Panc1 (cell line): Measurements from ENCODE around the gene ARL5A. TPM values are rescaled to one million over a fixed set of nuclear protein-coding genes. Genes with fewer than 3 reads are reported as not detected.

ENCODE experiments used
- ATAC-seq: fragments of 200-7000 bp; cut with Tn5 transposase; 2 replicates; pipeline ENCODE4 v1.9.1; 2020; ENCODE audit warnings: mild to moderate bottlenecking, moderate library complexity
- BruUV-seq: library from RNA; stranded (reverse); fragments of 400-500 nt; replicated peaks from 2 replicates; lab custom pipeline; 2021; lab: Mats Ljungman, UMichigan
- CTCF ChIA-PET: fragments of 300-600 bp; sonication (Branson Sonifier 250); formaldehyde crosslinking; loops from one replicate; lab custom pipeline; 2022; ENCODE audit warnings: antibody characterized with exemption; lab: Charles Lee
- POLR2A ChIA-PET: fragments of 300-600 bp; sonication (Branson Sonifier 250); formaldehyde crosslinking; loops from one replicate; lab custom pipeline; 2022; ENCODE audit warnings: antibody characterized with exemption; lab: Charles Lee
- DNase-seq: peaks from one replicate; pipeline ENCODE4 v3.0.0-alpha.2; 2010; ENCODE audit warnings: low read depth, low spot score
- H3K27ac ChIP-seq: 2 replicates; pipeline ENCODE4 v1.5.1; 2011; ENCODE audit warnings: mild to moderate bottlenecking, low read length, inconsistent platforms
- H3K27me3 ChIP-seq: fragments of 200-500 bp; sonication (Bioruptor generic); 2 replicates; pipeline ENCODE4 v1.6.0; 2014; ENCODE audit warnings: low read length, inconsistent platforms; ENCODE audit not compliant: control insufficient read depth, insufficient read depth
- H3K36me3 ChIP-seq: fragments of 200-500 bp; sonication (Bioruptor generic); 2 replicates; pipeline ENCODE4 v1.5.1; 2014; ENCODE audit warnings: inconsistent platforms, mild to moderate bottlenecking, low read length, moderate library complexity; ENCODE audit not compliant: control insufficient read depth, insufficient read depth
- H3K4me1 ChIP-seq: 2 replicates; pipeline ENCODE4 v1.5.1; 2011; ENCODE audit warnings: inconsistent platforms, mild to moderate bottlenecking, low read length, moderate library complexity; ENCODE audit not compliant: control insufficient read depth, insufficient read depth
- H3K4me3 ChIP-seq, 2 experiments: 2 replicates each; pipeline ENCODE4 v1.5.1; 2011 to 2012; ENCODE audit warnings: low read depth in 2 of 2, low read length in 2 of 2, mild to moderate bottlenecking in 2 of 2, inconsistent platforms in 1 of 2, moderate library complexity in 1 of 2
- H3K9me3 ChIP-seq: fragments of 200-500 bp; sonication (Bioruptor generic); 2 replicates; pipeline ENCODE4 v1.5.1; 2014; ENCODE audit warnings: low read depth, mild to moderate bottlenecking, inconsistent platforms, low read length, moderate library complexity; ENCODE audit not compliant: control insufficient read depth, insufficient read depth
- CTCF ChIP-seq: fragments of 450-650 bp; IDR thresholded peaks from 2 replicates; pipeline ENCODE4 v1.5.1; 2017; ENCODE audit warnings: mild to moderate bottlenecking
- POLR2AphosphoS5 ChIP-seq: IDR thresholded peaks from 2 replicates; pipeline ENCODE4 v1.6.1; 2012; ENCODE audit warnings: mild to moderate bottlenecking, low read depth, low read length, moderate library complexity
- REST ChIP-seq, 2 experiments: IDR thresholded peaks; 2 replicates each; pipeline ENCODE4 v1.6.1; 2011 to 2012; ENCODE audit warnings: low read depth in 2 of 2, control low read depth in 1 of 2, low read length in 1 of 2, mild to moderate bottlenecking in 1 of 2, moderate library complexity in 1 of 2; ENCODE audit not compliant: insufficient read depth in 1 of 2
- SIN3A ChIP-seq: IDR thresholded peaks from 2 replicates; pipeline ENCODE4 v1.6.1; 2012; ENCODE audit warnings: low read depth, mild to moderate bottlenecking, low read length, moderate library complexity, borderline replicate concordance; ENCODE audit not compliant: insufficient read depth
- TCF7L2 ChIP-seq: IDR thresholded peaks from 2 replicates; pipeline ENCODE4 v1.6.1; 2011; ENCODE audit warnings: mild to moderate bottlenecking, low read depth, low read length, inconsistent platforms
- in situ Hi-C: cut with HindIII; loops from 2 replicates; pipeline ENCODE4 v1.10.0; 2016; ENCODE audit warnings: low sequenced_read_pairs, low pct_unique_long_range_greater_than_20kb
- intact Hi-C: fragments of 100-400 bp; cut with micrococcal nuclease; formaldehyde crosslinking; loops from one replicate; pipeline ENCODE4 v1.10.0; 2022; ENCODE audit not compliant: unreplicated experiment
- total RNA-seq: library from RNA; stranded (reverse); gene quantifications from one replicate; pipeline ENCODE4 v1.2.1, GENCODE V29; 2021; ENCODE audit not compliant: unreplicated experiment

The ARL5A gene
- total RNA-seq, 1 experiment from 2014 or later = 47.5 TPM

GRCh38 chr2:151852260-151853069 is 24.2 kb upstream of the ARL5A start:
- ChIA-PET CTCF (no interaction called here), POLR2A (no interaction called here)
- Histone ChIP-seq H3K4me1 (no peaks in the 10 kb centered on the region), H3K27me3 (peaks cover 9% of the 10 kb centered on the region; the same call in 1 of the 2 replicates), H3K27ac (no peak overlapping the region), H3K9me3 (no peaks in the 10 kb centered on the region), H3K36me3 (no peaks in the 10 kb centered on the region), H3K4me3 (no peak overlapping the region)
- ATAC-seq (no peak), DNase-seq (no peak)
- TF ChIP-seq SIN3A (no peak), REST (IDR thresholded peaks at IDR 0.05; ENCODE audit: insufficient read depth in 1 of 2, low read depth in 2 of 2, low read length in 1 of 2) (no peak), CTCF (no peak), POLR2AphosphoS5 (no peak)
- intact Hi-C loops = no loop called here
- no TSS peak for BruUV-seq
- in situ Hi-C loops = no loop called here

- H3K9me3 ChIP-seq = no peaks in the 10 kb centered on the region
- H3K27ac ChIP-seq = no peak overlapping the region
- peaks cover 9% of the 10 kb centered on the region; the same call in 1 of the 2 replicates for H3K27me3 ChIP-seq
- TF ChIP-seq REST (IDR thresholded peaks at IDR 0.05; ENCODE audit: insufficient read depth in 1 of 2, low read depth in 2 of 2, low read length in 1 of 2) = no peak
- TF ChIP-seq TCF7L2 = no peak
- TF ChIP-seq SIN3A = no peak
- TF ChIP-seq CTCF = no peak
- TF ChIP-seq POLR2AphosphoS5 = no peak
- H3K4me3 ChIP-seq = no peak overlapping the region
- no peaks in the 10 kb centered on the region for H3K36me3 ChIP-seq
- intact Hi-C loops = no loop called here
- H3K4me1 ChIP-seq = no peaks in the 10 kb centered on the region
- in situ Hi-C loops = no loop called here
- ChIA-PET POLR2A (no interaction called here), CTCF (no interaction called here)
- no TSS peak for BruUV-seq
- DNase-seq (no peak), ATAC-seq (no peak)
Observed at GRCh38 chr2:151851761-151852160, 23.5 kb upstream of the ARL5A start.
